Upper lobe of right lung (tissue), 1 donor: ENCODE results near the gene CEP89. TPM values are rescaled to one million over a fixed set of nuclear protein-coding genes. Genes with fewer than 3 reads are reported as not detected.
"Not testable (repeated sequence)": the region's sequence is repeated elsewhere in the genome, so short reads cannot be mapped to it uniquely, and the experiment has no call there.

ENCODE experiments used
- ATAC-seq: fragments of 200-7000 bp; cut with Tn5 transposase; one replicate; pipeline ENCODE4 v1.9.1; 2020; ENCODE audit warnings: mild to moderate bottlenecking, moderate library complexity
- DNase-seq: peaks from one replicate; pipeline ENCODE4 v3.0.0-alpha.2; 2020
- H3K27ac ChIP-seq: fragments of 200-600 bp; one replicate; pipeline ENCODE4 v1.8.0; 2022
- H3K27me3 ChIP-seq: fragments of 200-600 bp; one replicate; pipeline ENCODE4 v1.8.0; 2022; ENCODE audit warnings: mild to moderate bottlenecking
- H3K36me3 ChIP-seq: fragments of 200-600 bp; one replicate; pipeline ENCODE4 v1.8.0; 2022
- H3K4me1 ChIP-seq: fragments of 200-600 bp; one replicate; pipeline ENCODE4 v1.8.0; 2022
- H3K4me3 ChIP-seq: fragments of 200-600 bp; one replicate; pipeline ENCODE4 v1.8.0; 2022; ENCODE audit warnings: mild to moderate bottlenecking
- H3K9me3 ChIP-seq: fragments of 200-600 bp; one replicate; pipeline ENCODE4 v1.8.0; 2022
- CTCF ChIP-seq: fragments of 200-600 bp; IDR thresholded peaks from one replicate; pipeline ENCODE4 v1.8.0; 2022; ENCODE audit warnings: antibody characterized with exemption
- intact Hi-C: fragments of 100-400 bp; cut with DNase I; formaldehyde crosslinking; loops from one replicate; pipeline ENCODE4 v1.11.0; 2022
- total RNA-seq: library from RNA; stranded (reverse); fragmentation: NEBNext Ultra II Directional; extraction: Animal tissue kit (Norgen Biotek cat#: 25700); gene quantifications from one replicate; pipeline ENCODE4 v1.2.1, GENCODE V29; 2021
- donor health status: DM: no; HTN: yes; CAD: no; lungs with severe emphysema.

CEP89 gene
- total RNA-seq, 1 donor from 2014 or later: 19.3 TPM

GRCh38 chr19:32886241-32886640 lies 85.5 kb downstream of the CEP89 start:
- Histone ChIP-seq H3K27me3 (no peaks in the 10 kb centered on the region), H3K9me3 (peaks cover under 1% of the 10 kb centered on the region), H3K36me3 (no peaks in the 10 kb centered on the region), H3K4me1 (no peaks in the 10 kb centered on the region), H3K4me3 (no peak overlapping the region), H3K27ac (no peak overlapping the region)
- intact Hi-C loops: no loop called here
- ATAC-seq: no peak
- peak; percentile 25 for DNase-seq
- TF ChIP-seq CTCF: no peak

GRCh38 chr19:32885255-32885654 lies 86.5 kb downstream of the CEP89 start:
- H3K4me3 ChIP-seq, ATAC-seq, H3K9me3 ChIP-seq, intact Hi-C loops, H3K36me3 ChIP-seq, H3K27ac ChIP-seq, H3K4me1 ChIP-seq, H3K27me3 ChIP-seq: not testable (repeated sequence)
- peak; percentile 7 for DNase-seq

GRCh38 chr19:32881766-32882165 lies 90.0 kb downstream of the CEP89 start:
- Histone ChIP-seq H3K9me3 (no peaks in the 10 kb centered on the region), H3K4me1 (no peaks in the 10 kb centered on the region), H3K27me3 (no peaks in the 10 kb centered on the region), H3K27ac (no peak overlapping the region), H3K4me3 (no peak overlapping the region), H3K36me3 (peaks cover 6% of the 10 kb centered on the region)
- ATAC-seq (no peak), DNase-seq (peak; percentile 49)
- intact Hi-C loops: no loop called here
- TF ChIP-seq CTCF: no peak

- intact Hi-C loops: no loop called here
- Histone ChIP-seq H3K4me3 (no peak overlapping the region), H3K27ac (no peak overlapping the region), H3K36me3 (peaks cover 6% of the 10 kb centered on the region), H3K4me1 (no peaks in the 10 kb centered on the region), H3K27me3 (no peaks in the 10 kb centered on the region), H3K9me3 (no peaks in the 10 kb centered on the region)
- no peak for DNase-seq
- ATAC-seq: no peak
- no peak for TF ChIP-seq CTCF
Measured at GRCh38 chr19:32880622-32881021, 91.1 kb downstream of the CEP89 start.

- Histone ChIP-seq H3K9me3 (no peaks in the 10 kb centered on the region), H3K27ac (no peak overlapping the region), H3K36me3 (peaks cover 6% of the 10 kb centered on the region), H3K4me1 (no peaks in the 10 kb centered on the region), H3K27me3 (no peaks in the 10 kb centered on the region), H3K4me3 (no peak overlapping the region)
- no peak for ATAC-seq
- no peak for TF ChIP-seq CTCF
- peak; percentile 52 for DNase-seq
- intact Hi-C loops: no loop called here
Measured at GRCh38 chr19:32879741-32880140, 92.0 kb downstream of the CEP89 start.

- Histone ChIP-seq H3K27me3 (no peaks in the 10 kb centered on the region), H3K9me3 (no peaks in the 10 kb centered on the region), H3K4me3 (no peak overlapping the region), H3K4me1 (no peaks in the 10 kb centered on the region), H3K36me3 (peaks cover 6% of the 10 kb centered on the region), H3K27ac (no peak overlapping the region)
- no peak for TF ChIP-seq CTCF
- DNase-seq: peak; percentile 18
- no peak for ATAC-seq
- intact Hi-C loops: no loop called here
Measured at GRCh38 chr19:32878988-32879387, 92.8 kb downstream of the CEP89 start.
